Cardiac septum (tissue), 1 donor: ENCODE data around the gene SLC44A5. TPM values are rescaled to one million over a fixed set of nuclear protein-coding genes. Genes with fewer than 3 reads are reported as not detected.

Experiments used
- total RNA-seq: library from RNA; stranded (reverse); fragmentation: NEBNext Ultra II Directional; extraction: Animal tissue kit (Norgen Biotek cat#: 25700); gene quantifications from one replicate; pipeline ENCODE4 v1.2.1, GENCODE V29; 2021
- donor health status: DM: no; HTN: no; CAD: no.

SLC44A5 gene
- total RNA-seq, 1 donor from 2014 or later, result 3.9 TPM

Other genes with a start within 250 kb of the SLC44A5 start
- 247 TPM for gene ACADM, start 113.6 kb upstream of the SLC44A5 start, total RNA-seq
- gene RABGGTB, start 175.1 kb upstream of the SLC44A5 start, total RNA-seq, result 62.1 TPM
- gene MSH4, start 185.8 kb upstream of the SLC44A5 start, total RNA-seq, result 0.81 TPM